ENCODE results near the gene LKAAEAR1. TPM values are rescaled to one million over a fixed set of nuclear protein-coding genes. Genes with fewer than 3 reads are reported as not detected.
A peak's percentile ranks its signal among the peaks of the same experiment; 100 is the strongest.

The LKAAEAR1 gene
- total RNA-seq, 2 donors from 2014 or later, result not detected

- no peaks in the 10 kb centered on the region for H3K9me3 Mint-ChIP-seq
- H3K9me3 ChIP-seq (ENCODE audit: control insufficient read depth, low read length), result no peaks in the 10 kb centered on the region
- H3K27ac ChIP-seq (ENCODE audit: low read depth, low read length), result no peak overlapping the region
- peaks cover 3% of the 10 kb centered on the region for H3K27me3 Mint-ChIP-seq (ENCODE audit: insufficient read depth)
- no peak overlapping the region for H3K9ac ChIP-seq (ENCODE audit: extremely low read depth, low read length, poor library complexity, severe bottlenecking)
- no peak overlapping the region for H3K27ac Mint-ChIP-seq
- H3K36me3 Mint-ChIP-seq (ENCODE audit: low read depth), result no peaks in the 10 kb centered on the region
- no peaks in the 10 kb centered on the region for H3K4me1 ChIP-seq (ENCODE audit: control insufficient read depth, insufficient read depth, low read length)
- peaks cover 6% of the 10 kb centered on the region for H3K27me3 ChIP-seq (ENCODE audit: control insufficient read depth, insufficient read depth, low read length, poor library complexity, severe bottlenecking)
- H3K4me3 Mint-ChIP-seq, result no peak overlapping the region
- TF ChIP-seq CTCF (conservative IDR thresholded peaks at IDR 0.05), result no peak
- peak; percentile 34 for DNase-seq
- no peak overlapping the region for H3K4me3 ChIP-seq (ENCODE audit: low read length)
- no peaks in the 10 kb centered on the region for H3K4me1 Mint-ChIP-seq
- 84 to 97% methylated on average over 4 to 17 of the region's 17 CpGs for WGBS, 2 experiments (ENCODE audit: insufficient coverage in 1 of 2, insufficient read length in 1 of 2)
- H3K36me3 ChIP-seq (ENCODE audit: control insufficient read depth, insufficient read depth, low read length), result no peaks in the 10 kb centered on the region
Measured at GRCh38 chr20:64116541-64117431, 32.6 kb upstream of the LKAAEAR1 start.

DNA sequence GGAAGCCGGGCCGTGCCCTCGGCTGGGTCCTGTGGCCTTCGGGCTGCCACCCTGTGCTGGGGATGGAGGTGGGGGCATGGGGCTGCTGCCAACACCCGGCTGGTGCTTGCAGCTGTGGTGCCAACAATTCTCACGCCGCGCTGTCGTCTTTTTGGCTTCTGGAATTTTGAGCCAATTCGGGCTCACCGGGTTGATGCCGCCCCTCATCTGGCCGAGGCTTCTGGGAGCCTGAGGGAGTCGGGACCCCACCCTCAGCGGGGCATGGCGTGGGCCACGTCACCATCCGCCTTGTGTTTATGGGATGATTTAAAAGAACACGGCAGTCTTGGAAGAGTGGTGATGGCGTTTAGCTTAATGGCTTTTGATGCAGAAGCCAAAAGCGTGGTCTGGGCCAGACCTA lies 31.8 kb upstream of the LKAAEAR1 start:
- Mint-ChIP-seq H3K9me3 (no peaks in the 10 kb centered on the region), H3K4me1 (no peaks in the 10 kb centered on the region), H3K4me3 (no peak overlapping the region), H3K27me3 (ENCODE audit: insufficient read depth) (no peaks in the 10 kb centered on the region), H3K36me3 (ENCODE audit: low read depth) (no peaks in the 10 kb centered on the region), H3K27ac (no peak overlapping the region)
- WGBS, 2 experiments (ENCODE audit: insufficient coverage in 1 of 2, insufficient read length in 1 of 2), result 90 to 93% methylated on average over 19 to 21 of the region's 21 CpGs
- TF ChIP-seq CTCF (conservative IDR thresholded peaks at IDR 0.05), result no peak
- DNase-seq, result no peak
- no peak overlapping the region for H3K4me3 ChIP-seq (ENCODE audit: low read length)
- no peaks in the 10 kb centered on the region for H3K27me3 ChIP-seq (ENCODE audit: control insufficient read depth, insufficient read depth, low read length, poor library complexity, severe bottlenecking)
- no peaks in the 10 kb centered on the region for H3K36me3 ChIP-seq (ENCODE audit: control insufficient read depth, insufficient read depth, low read length)
- no peak overlapping the region for H3K27ac ChIP-seq (ENCODE audit: low read depth, low read length)
- no peaks in the 10 kb centered on the region for H3K4me1 ChIP-seq (ENCODE audit: control insufficient read depth, insufficient read depth, low read length)
- H3K9me3 ChIP-seq (ENCODE audit: control insufficient read depth, low read length), result no peaks in the 10 kb centered on the region
- no peak overlapping the region for H3K9ac ChIP-seq (ENCODE audit: extremely low read depth, low read length, poor library complexity, severe bottlenecking)

- no peaks in the 10 kb centered on the region for H3K36me3 ChIP-seq (ENCODE audit: control insufficient read depth, insufficient read depth, low read length)
- no peak overlapping the region for H3K4me3 Mint-ChIP-seq
- no peaks in the 10 kb centered on the region for H3K4me1 ChIP-seq (ENCODE audit: control insufficient read depth, insufficient read depth, low read length)
- no peak overlapping the region for H3K4me3 ChIP-seq (ENCODE audit: low read length)
- H3K9me3 Mint-ChIP-seq, result no peaks in the 10 kb centered on the region
- no peaks in the 10 kb centered on the region for H3K27me3 ChIP-seq (ENCODE audit: control insufficient read depth, insufficient read depth, low read length, poor library complexity, severe bottlenecking)
- no peaks in the 10 kb centered on the region for H3K36me3 Mint-ChIP-seq (ENCODE audit: low read depth)
- H3K9ac ChIP-seq (ENCODE audit: extremely low read depth, low read length, poor library complexity, severe bottlenecking), result no peak overlapping the region
- DNase-seq, result peak; percentile 38
- H3K27me3 Mint-ChIP-seq (ENCODE audit: insufficient read depth), result no peaks in the 10 kb centered on the region
- H3K27ac ChIP-seq (ENCODE audit: low read depth, low read length), result no peak overlapping the region
- H3K9me3 ChIP-seq (ENCODE audit: control insufficient read depth, low read length), result no peaks in the 10 kb centered on the region
- no peak for TF ChIP-seq CTCF (conservative IDR thresholded peaks at IDR 0.05)
- no peak overlapping the region for H3K27ac Mint-ChIP-seq
- 71 to 84% methylated on average over 8 to 14 of the region's 14 CpGs for WGBS, 2 experiments (ENCODE audit: insufficient coverage in 1 of 2, insufficient read length in 1 of 2)
- no peaks in the 10 kb centered on the region for H3K4me1 Mint-ChIP-seq
Measured at GRCh38 chr20:64115171-64115911, 31.1 kb upstream of the LKAAEAR1 start.
